Measurements from ENCODE around the gene PLCB2. TPM values are rescaled to one million over a fixed set of nuclear protein-coding genes. Genes with fewer than 3 reads are reported as not detected.
A peak's percentile ranks its signal among the peaks of the same experiment; 100 is the strongest.

PLCB2 gene
- total RNA-seq, 4 donors from 2014 or later, result 1.7 to 7.2 (median 4.1) TPM

- peak overlapping the region in 2 of 3 donors; percentile 18 to 39 for H3K27ac ChIP-seq
- no peaks in the 10 kb centered on the region for H3K27me3 ChIP-seq
- intact Hi-C loops (cut with DNase I), result no loop called here
- no peaks in the 10 kb centered on the region for H3K9me3 ChIP-seq
- no peak overlapping the region for H3K4me3 ChIP-seq (replicated peaks in 1 of 3)
- WGBS, 2 donors, result 84 to 85% methylated on average over 6 to 9 of the region's 9 CpGs
- DNase-seq, result no peak
- peaks cover 2 to 7% of the 10 kb centered on the region in 2 donors for H3K4me1 ChIP-seq
- no peaks in the 10 kb centered on the region for H3K36me3 ChIP-seq
- TF ChIP-seq CTCF (IDR thresholded peaks at IDR 0.05), result no peak
- TF ChIP-seq POLR2A (IDR thresholded peaks at IDR 0.05), result no peak
Observed at GRCh38 chr15:40245666-40246450, 61.9 kb downstream of the PLCB2 start.

GRCh38 chr15:40244961-40245523, 62.7 kb downstream of the PLCB2 start:
- no peak overlapping the region for H3K4me3 ChIP-seq (replicated peaks in 1 of 3)
- 46 to 56% methylated on average over 5 of the region's 5 CpGs for WGBS, 2 donors
- no peaks in the 10 kb centered on the region for H3K9me3 ChIP-seq
- TF ChIP-seq CTCF (IDR thresholded peaks at IDR 0.05) (no peak), POLR2A (IDR thresholded peaks at IDR 0.05) (no peak)
- H3K27ac ChIP-seq, result peak overlapping the region in 2 of 3 donors; percentile 18 to 39
- DNase-seq, result peak; percentile 55 to 56
- no peaks in the 10 kb centered on the region for H3K27me3 ChIP-seq
- intact Hi-C loops (cut with DNase I), result no loop called here
- H3K4me1 ChIP-seq, result peaks cover 9 to 16% of the 10 kb centered on the region in 2 donors
- H3K36me3 ChIP-seq, result no peaks in the 10 kb centered on the region

- TF ChIP-seq POLR2A (IDR thresholded peaks at IDR 0.05) (no peak), CTCF (IDR thresholded peaks at IDR 0.05) (no peak)
- no peak overlapping the region for H3K27ac ChIP-seq
- WGBS, 2 donors, result 91 to 92% methylated on average over 9 of the region's 9 CpGs
- H3K4me1 ChIP-seq, result peaks cover 23 to 33% of the 10 kb centered on the region in 2 donors
- no peaks in the 10 kb centered on the region for H3K27me3 ChIP-seq
- H3K36me3 ChIP-seq, result no peaks in the 10 kb centered on the region
- intact Hi-C loops (cut with DNase I), result no loop called here
- H3K9me3 ChIP-seq, result no peaks in the 10 kb centered on the region
- H3K4me3 ChIP-seq (replicated peaks in 1 of 3), result no peak overlapping the region
- no peak for DNase-seq
Observed at GRCh38 chr15:40243126-40243810, 64.5 kb downstream of the PLCB2 start.

GRCh38 chr15:40242601-40243000, 65.1 kb downstream of the PLCB2 start:
- intact Hi-C loops (cut with DNase I), result no loop called here
- H3K27ac ChIP-seq, result no peak overlapping the region
- WGBS, 2 donors, result 97 to 100% methylated on average over 4 to 5 of the region's 5 CpGs
- TF ChIP-seq CTCF (IDR thresholded peaks at IDR 0.05) (no peak), POLR2A (IDR thresholded peaks at IDR 0.05) (no peak)
- no peak overlapping the region for H3K4me3 ChIP-seq (replicated peaks in 1 of 3)
- H3K9me3 ChIP-seq, result no peaks in the 10 kb centered on the region
- H3K4me1 ChIP-seq, result peaks cover 23 to 33% of the 10 kb centered on the region in 2 donors
- DNase-seq, result no peak
- H3K27me3 ChIP-seq, result no peaks in the 10 kb centered on the region
- H3K36me3 ChIP-seq, result no peaks in the 10 kb centered on the region

GRCh38 chr15:40242213-40242599, 65.5 kb downstream of the PLCB2 start:
- intact Hi-C loops (cut with DNase I), result no loop called here
- no peak overlapping the region for H3K4me3 ChIP-seq (replicated peaks in 1 of 3)
- no peak for DNase-seq
- TF ChIP-seq CTCF (IDR thresholded peaks at IDR 0.05) (no peak), POLR2A (IDR thresholded peaks at IDR 0.05) (no peak)
- H3K9me3 ChIP-seq, result no peaks in the 10 kb centered on the region
- no peak overlapping the region for H3K27ac ChIP-seq
- no peaks in the 10 kb centered on the region for H3K27me3 ChIP-seq
- H3K4me1 ChIP-seq, result peaks cover 23 to 33% of the 10 kb centered on the region in 2 donors
- H3K36me3 ChIP-seq, result no peaks in the 10 kb centered on the region
- 88 to 95% methylated on average over 6 of the region's 10 CpGs for whole genome bisulfite sequencing, 2 donors

All from thyroid gland (tissue), 4 donors.